ENCODE data around the gene PMEPA1.

DNA sequence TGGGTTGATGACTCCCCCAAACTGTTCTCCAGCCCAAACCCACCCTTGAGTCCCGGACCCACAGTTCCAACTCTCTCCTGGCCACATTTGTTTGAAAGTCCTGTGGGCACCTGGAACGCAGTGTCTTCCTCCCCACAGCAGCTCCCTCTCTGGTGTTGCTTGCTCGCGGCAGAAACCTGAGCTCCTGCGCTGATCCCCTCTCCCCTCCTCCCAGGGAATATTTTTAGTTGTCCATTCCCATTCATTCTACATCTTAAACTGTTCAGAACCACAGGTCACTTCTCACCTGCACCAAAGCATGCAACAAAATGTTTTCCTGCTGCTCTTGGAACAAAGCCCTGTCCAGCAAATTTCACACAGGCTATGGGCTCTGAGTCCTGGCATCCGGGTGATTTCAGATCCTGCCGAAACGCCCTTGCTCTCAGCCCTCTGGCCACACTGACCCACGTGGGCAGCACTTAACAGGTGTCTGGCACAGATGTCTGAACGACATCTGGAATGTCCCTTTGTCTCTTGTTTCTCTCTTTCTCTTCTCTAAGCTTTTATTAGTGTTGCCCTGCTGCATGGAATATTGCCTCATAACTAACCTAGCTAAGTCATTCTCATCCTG is 27.0 kb upstream of the PMEPA1 start:
- TF ChIP-seq, protein P1, sequence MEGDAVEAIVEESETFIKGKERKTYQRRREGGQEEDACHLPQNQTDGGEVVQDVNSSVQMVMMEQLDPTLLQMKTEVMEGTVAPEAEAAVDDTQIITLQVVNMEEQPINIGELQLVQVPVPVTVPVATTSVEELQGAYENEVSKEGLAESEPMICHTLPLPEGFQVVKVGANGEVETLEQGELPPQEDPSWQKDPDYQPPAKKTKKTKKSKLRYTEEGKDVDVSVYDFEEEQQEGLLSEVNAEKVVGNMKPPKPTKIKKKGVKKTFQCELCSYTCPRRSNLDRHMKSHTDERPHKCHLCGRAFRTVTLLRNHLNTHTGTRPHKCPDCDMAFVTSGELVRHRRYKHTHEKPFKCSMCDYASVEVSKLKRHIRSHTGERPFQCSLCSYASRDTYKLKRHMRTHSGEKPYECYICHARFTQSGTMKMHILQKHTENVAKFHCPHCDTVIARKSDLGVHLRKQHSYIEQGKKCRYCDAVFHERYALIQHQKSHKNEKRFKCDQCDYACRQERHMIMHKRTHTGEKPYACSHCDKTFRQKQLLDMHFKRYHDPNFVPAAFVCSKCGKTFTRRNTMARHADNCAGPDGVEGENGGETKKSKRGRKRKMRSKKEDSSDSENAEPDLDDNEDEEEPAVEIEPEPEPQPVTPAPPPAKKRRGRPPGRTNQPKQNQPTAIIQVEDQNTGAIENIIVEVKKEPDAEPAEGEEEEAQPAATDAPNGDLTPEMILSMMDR (IDR thresholded peaks at IDR 0.05; ENCODE audit: insufficient read depth, low read depth, low read length) = no peak
- no peak for TF ChIP-seq EZH2 (IDR thresholded peaks at IDR 0.05; ENCODE audit: insufficient read depth, low read length)
